ENCODE measurements around the gene SPACDR.

Gene SPACDR

DNA sequence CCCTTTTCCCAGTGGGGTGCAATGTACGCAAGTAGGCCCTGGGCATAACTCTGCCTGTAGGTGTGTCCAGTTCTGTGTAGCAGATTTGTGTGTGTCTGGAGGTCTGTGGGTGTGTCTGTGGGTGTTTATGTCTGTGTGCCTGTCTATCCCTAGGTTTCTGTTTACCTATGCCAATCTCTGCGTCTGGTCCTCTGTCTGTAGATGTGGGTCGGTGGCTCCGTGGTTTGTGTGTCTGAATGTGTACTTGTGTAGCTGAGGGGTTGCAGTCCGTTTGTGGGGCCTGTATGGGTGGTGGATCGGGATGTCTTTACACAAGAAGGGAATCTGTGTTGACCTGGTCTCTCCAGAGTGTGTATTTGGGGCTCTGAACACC is 20.6 kb upstream of the SPACDR start:
- DNase-seq (ENCODE audit: low read depth), result no peak

DNA sequence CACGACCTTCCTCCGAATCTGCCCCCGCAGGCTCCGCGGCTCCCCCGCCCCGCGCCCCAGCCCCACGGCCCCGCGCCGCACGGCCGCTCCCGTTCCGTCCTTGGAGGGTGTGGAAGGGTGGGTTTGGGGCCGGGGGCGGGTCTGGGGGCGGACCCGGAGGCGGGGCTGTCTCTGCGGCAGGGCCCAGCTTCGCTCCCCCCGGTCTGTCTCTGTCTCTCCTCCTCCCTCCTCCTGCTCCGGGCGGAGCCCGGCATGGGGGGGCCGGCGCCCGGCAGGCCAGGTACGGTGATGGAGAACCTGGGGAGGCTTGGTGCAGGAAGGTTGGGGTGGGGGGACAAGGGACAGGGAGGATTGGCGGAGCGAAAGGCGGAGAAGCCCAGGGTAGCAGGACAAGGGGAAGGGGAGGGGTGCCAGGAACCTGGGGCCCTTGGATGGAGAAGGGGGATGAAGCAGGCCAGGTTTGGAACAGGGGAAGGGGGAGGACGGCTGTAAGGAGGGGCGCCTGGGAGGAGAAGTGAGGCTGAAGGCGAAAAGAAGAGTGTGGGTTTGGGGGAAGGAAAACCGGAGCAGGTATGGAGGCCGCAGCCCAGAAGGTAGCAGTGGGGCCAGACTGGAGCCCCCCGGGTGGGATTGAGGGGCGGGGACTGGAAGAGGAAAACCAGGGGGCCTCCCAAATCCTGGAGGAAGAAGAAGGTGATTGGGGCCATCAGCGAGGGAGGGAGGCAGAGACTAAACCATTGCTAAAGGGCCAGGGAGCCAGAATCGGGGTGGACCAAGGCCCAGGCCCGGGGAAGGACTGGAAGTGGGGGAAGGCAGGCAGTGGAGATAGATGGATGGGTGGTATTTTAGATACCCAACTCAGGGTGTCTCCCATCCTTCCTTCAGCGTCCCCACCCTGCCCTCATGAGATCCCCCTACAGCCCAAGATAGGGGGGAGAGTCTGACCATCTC is 19.9 kb upstream of the SPACDR start, which contains the start of gene NYAP1:
NYAP1 (plus strand) TSS at position 206 of the 951 bp plus-strand sequence. CDS start 1,385 bp downstream, outside the sequence.
- peak; percentile 52 for DNase-seq (ENCODE audit: low read depth)

- DNase-seq (ENCODE audit: low read depth), result peak; percentile 21
These were observed 19.1 kb upstream of the SPACDR start for GRCh38 chr7:100483090-100483721.

- no peak for DNase-seq (ENCODE audit: low read depth)
These were observed 18.6 kb upstream of the SPACDR start for GRCh38 chr7:100482728-100483089.

DNA sequence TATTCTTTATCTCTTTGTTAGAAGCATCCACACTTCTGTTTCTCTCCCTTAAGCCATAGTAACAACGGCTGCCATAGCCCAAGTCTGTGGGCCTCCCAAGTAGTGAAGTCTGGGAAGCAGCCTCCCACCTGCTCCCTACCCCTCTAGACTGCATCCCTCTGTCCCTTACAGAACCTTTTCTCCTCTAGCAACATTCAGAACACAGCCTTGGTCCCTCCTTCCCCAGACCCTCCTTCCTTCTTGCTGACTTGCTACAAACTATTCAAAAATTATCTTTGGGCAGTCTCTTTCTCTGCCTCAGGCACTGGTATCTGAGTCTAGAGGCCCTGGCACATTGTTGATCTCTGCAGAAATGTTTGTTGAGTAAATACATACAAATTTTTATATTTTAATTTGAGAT is 17.4 kb upstream of the SPACDR start:
- no peak for DNase-seq (ENCODE audit: low read depth)

DNA sequence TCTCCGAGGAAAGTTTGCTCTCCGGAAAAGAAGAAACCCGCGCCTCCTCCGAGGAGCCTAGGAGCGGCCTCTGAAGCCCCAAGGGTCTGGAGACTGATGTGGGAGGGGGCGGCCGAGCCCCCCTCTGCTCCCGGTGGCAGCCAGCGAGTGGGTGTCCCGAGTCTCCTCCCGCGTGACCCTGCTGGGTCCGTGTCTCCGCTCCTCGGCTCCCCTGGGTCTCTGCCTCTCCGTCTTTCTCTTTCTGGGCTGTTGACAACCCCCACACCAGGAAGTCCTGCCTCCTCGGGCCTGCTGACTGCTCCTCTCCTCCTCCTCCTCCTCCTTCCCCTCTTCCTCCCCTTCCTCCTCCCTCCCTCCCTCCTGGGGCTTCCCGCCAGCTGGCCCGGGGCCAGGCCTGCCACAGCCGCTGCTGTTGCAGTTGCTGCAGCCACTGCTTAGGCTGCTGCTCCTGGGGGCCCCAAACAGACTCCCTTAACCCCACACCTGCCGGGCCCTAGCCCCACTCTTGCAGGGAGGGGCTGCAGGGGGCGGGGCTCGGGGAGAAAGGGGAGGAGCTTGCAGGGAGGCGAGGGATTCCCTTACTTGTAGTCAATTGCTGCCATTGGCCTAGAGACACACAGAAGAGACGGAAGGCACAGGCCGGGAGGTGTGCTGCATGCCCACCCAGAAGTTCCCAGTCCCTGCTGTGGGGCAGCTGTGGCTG is 15.0 kb upstream of the SPACDR start, which contains the start of gene TSC22D4:
TSC22D4 (minus strand) TSS at position 257 of the 703 bp plus-strand sequence. CDS start 1,176 bp downstream, outside the sequence.
- peak; percentile 96 for DNase-seq (ENCODE audit: low read depth)

GRCh38 chr7:100477871-100478267 is 13.8 kb upstream of the SPACDR start:
- DNase-seq (ENCODE audit: low read depth), result no peak

DNA sequence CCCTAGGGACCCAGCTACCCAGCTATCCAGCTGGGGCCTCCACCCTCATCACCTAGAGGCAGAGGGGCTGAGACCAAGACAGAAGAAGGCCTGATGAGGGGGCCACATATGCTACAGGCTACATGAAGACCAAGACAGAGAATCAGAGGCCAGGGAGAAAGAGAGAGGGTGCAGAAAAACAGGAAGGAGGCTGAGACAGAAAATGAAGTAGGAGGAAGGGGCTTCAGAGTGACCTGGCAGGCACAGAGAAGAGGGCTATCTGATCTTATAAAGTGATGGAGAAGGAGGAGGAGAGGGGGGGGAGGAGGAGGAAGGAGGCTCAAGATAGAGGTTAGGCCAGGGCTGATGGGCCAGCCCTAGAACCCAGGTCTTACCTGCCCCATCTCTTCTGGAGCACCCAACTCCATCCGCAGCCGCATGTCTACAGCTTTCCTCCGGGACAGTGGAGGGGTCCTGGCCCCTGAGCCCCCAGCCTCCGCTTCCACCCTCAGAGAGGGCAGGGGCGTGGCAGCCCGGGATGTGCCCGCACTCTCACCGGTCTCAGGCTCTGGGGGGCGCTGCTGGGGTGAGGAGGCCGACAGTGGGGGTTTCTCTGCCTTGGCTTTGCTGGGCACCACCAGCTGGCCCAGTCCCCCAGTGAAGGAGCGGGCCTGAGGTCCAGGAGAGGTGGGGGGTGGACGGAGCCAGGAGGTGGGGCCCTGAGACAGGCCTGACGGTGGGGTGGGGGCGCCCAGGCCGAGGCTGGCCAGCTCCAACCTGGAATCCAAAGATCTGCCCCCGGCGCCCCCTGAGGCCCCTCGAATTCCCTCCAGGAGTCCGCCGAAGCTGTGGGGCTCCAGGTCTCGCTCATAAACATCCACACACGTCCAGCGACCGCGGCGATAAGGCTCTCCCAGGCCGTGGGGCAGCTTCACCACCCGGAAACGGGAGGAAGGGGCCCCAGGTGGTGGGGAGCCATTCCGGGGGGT is 13.1 kb upstream of the SPACDR start:
- DNase-seq (ENCODE audit: low read depth), result no peak

GRCh38 chr7:100476101-100476780 is 12.2 kb upstream of the SPACDR start:
- DNase-seq (ENCODE audit: low read depth), result no peak

GRCh38 chr7:100475549-100475948 is 11.5 kb upstream of the SPACDR start:
- DNase-seq (ENCODE audit: low read depth), result no peak

- DNase-seq (ENCODE audit: low read depth), result no peak
These were observed 8.9 kb upstream of the SPACDR start for GRCh38 chr7:100472854-100473499.

- no peak for DNase-seq (ENCODE audit: low read depth)
These were observed 8.2 kb upstream of the SPACDR start for GRCh38 chr7:100472121-100472851.

GRCh38 chr7:100471021-100471420 is 7.0 kb upstream of the SPACDR start:
- DNase-seq (ENCODE audit: low read depth), result no peak

DNA sequence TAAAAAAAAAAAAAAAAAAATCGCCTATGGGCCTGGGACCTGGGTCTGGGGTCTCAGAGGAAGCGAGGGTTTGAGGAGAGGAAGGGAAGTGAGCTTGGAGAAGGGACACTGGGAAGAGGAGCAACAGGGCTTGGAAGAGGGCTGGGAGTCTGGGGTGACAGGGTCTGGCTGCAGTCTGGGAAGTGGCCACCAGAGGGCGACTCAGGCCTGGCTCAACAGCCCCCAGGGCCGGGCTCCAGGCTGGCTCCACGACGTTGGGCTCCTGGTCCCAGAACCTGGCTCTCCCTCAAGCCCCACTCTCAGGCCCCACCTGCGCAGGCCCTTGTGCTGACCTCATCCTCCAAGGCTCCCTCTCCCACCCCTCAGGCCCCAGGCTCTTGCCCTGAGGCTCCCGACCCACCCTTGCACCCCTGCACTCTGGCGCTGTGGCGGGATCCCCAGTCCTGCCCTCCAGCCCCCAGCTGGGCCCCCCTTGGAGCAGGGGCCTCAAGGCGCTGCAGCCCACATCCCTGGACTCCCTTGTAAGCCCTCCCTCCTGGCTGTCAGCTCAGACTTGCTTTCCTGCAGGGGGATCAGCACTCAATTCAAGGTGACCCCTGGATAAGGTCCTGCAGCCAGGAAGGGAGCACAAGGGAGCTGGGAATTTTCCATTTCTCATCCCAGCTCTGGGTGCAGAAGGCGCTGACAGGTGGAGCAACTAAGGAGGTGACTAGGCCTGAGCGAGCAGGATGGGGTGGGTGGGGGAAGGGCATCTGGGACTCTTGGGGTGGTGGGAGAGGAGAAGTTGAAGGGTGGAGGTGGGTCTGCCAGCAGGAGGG is 5.4 kb upstream of the SPACDR start:
- DNase-seq (ENCODE audit: low read depth), result peak; percentile 58

GRCh38 chr7:100467638-100468373 is 3.7 kb upstream of the SPACDR start:
- no peak for DNase-seq (ENCODE audit: low read depth)

DNA sequence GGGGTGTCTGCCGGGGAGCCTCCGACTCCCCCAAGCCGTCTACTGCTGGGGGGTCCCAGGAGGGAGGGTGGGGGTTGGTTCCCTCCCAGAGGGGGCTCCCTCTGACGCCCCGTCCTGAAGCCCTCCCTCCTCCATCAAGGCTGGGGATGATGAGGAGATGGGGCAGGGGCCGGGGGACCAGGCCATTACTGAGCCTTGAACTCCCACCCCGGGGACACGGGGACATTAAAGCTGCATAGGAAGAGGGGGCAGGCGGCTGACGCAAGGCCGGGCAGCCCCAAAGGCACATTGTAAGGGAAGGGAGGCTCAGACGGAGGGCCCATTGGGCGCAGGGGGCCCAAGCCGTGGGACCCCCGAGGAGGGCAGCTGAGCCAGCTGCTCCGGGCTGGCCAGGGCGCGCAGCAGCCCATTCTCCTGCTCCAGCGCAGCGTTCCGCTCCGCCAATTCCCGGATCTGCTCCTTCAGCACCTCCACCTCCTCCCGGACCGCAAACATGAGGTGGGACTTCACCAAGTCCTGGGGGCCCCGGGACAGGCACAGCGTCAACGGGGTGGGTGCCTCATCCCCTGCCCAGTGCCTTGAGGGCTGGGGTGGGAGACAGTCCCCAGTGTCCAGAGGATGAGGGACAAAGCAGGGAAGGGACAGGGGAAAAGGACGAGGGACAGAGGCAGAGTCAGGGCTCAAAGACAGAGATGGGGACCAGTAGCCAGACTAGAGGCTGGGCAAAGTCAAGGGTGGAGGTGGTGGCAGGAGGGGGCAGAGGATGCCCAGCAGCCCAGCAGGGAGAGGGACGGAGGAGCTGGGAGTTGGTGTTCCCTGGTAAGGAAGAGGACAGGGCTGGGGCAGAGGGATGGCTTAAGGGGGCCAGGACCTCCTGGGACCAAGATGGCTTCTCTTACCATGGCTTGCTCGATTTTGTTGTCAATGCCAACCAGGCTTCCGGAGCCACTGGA is 2.9 kb upstream of the SPACDR start:
- no peak for DNase-seq (ENCODE audit: low read depth)

Measured in fibroblast of gingiva (primary cell).